IPS-15b (cell line): Measurements from ENCODE around the gene GTF2H4.
A peak's percentile ranks its signal among the peaks of the same experiment; 100 is the strongest.

ENCODE experiments used
- H3K27me3 ChIP-seq: one replicate; pipeline ENCODE4 v1.6.1; 2013; ENCODE audit warnings: low read length; ENCODE audit not compliant: control insufficient read depth, insufficient read depth
- H3K36me3 ChIP-seq: one replicate; pipeline ENCODE4 v1.6.1; 2013; ENCODE audit warnings: low read length; ENCODE audit not compliant: control insufficient read depth, insufficient read depth
- H3K4me1 ChIP-seq: one replicate; pipeline ENCODE4 v1.6.1; 2013; ENCODE audit warnings: mild to moderate bottlenecking, low read length; ENCODE audit not compliant: control insufficient read depth, insufficient read depth
- H3K4me3 ChIP-seq: one replicate; pipeline ENCODE4 v1.5.1; 2013; ENCODE audit warnings: low read depth, low read length
- H3K9ac ChIP-seq: one replicate; pipeline ENCODE4 v1.6.1; 2013; ENCODE audit warnings: low read depth, mild to moderate bottlenecking, low read length
- H3K9me3 ChIP-seq: one replicate; pipeline ENCODE4 v1.6.1; 2013; ENCODE audit warnings: mild to moderate bottlenecking, low read length; ENCODE audit not compliant: control insufficient read depth, insufficient read depth

GTF2H4 gene

DNA sequence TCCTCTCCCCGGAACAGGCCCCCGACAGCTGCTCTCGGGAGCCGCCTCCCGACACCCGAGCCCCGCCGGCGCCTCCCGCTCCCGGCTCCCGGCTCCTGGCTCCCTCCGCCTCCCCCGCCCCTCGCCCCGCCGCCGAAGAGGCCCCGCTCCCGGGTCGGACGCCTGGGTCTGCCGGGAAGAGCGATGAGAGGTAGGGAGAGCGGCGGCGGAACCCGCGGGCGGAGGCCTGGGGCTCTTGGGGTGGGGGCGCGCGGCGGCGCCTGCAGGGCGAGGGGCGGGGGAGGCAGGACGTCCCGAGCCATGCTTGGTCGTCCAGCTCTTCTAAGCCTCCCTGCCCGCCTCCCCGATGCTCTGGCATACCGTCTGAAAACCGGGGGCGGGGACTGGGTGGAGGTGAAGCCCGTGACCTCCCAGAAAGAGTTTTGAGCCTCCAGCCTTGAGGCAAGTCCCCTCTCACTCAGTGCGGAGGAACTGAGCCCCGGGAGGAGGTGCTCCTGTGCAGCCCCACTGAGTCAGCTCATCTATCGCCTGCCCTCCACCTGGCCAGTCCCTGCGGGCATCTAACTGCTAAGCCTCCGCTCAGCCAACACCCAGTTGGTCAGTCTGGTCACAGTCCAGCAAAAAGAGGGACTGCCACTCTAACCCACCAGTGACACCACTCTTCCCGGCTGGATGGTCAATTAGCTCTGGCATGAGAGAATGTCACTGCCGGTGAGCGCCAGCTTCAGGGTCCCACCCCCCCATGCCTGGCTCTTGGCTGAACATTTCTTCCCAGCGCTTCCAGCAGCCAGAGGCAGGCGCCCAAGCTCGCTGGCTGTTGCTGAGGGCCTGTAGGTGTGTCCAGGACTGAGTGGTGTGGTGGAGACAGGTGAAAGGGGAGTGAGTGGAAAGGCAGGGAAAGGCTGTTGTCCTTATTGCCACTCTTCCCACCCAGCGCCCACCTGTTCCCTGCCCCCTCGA is 23.2 kb upstream of the GTF2H4 start:
- Histone ChIP-seq H3K4me1 (peaks cover 36% of the 10 kb centered on the region), H3K27me3 (no peaks in the 10 kb centered on the region), H3K9ac (peak overlapping the region; percentile 24), H3K4me3 (peak overlapping the region; percentile 88), H3K9me3 (no peaks in the 10 kb centered on the region), H3K36me3 (peaks cover 13% of the 10 kb centered on the region)

DNA sequence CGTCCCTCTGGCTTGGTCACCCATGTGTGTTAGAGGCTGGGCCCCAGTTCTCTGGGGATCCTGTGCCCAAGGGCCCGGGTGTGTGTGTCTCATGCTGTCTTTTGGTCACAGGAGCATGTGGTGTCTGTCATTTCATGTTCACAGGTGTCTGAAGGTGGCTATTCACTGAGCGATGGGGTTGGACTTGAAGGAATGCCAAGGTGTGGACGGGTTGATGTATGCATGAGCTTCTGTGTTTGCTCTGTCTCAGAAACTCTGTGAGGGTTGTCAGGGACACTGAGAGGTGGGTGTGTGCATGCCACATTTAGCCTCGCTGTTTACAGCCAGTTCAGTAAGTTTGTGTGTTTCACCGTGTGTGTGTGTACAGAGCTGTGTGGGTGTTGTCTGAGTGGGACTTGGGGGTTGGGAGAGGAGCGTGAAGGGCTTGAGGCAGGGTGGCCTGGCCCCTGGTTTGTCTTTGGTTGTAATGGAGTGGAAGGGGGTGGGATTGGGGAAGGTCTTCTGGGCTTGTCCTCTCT is 22.5 kb upstream of the GTF2H4 start:
- Histone ChIP-seq H3K4me1 (peaks cover 34% of the 10 kb centered on the region), H3K9me3 (no peaks in the 10 kb centered on the region), H3K4me3 (peak overlapping the region; percentile 88), H3K27me3 (no peaks in the 10 kb centered on the region), H3K9ac (peak overlapping the region; percentile 82), H3K36me3 (peaks cover 20% of the 10 kb centered on the region)

DNA sequence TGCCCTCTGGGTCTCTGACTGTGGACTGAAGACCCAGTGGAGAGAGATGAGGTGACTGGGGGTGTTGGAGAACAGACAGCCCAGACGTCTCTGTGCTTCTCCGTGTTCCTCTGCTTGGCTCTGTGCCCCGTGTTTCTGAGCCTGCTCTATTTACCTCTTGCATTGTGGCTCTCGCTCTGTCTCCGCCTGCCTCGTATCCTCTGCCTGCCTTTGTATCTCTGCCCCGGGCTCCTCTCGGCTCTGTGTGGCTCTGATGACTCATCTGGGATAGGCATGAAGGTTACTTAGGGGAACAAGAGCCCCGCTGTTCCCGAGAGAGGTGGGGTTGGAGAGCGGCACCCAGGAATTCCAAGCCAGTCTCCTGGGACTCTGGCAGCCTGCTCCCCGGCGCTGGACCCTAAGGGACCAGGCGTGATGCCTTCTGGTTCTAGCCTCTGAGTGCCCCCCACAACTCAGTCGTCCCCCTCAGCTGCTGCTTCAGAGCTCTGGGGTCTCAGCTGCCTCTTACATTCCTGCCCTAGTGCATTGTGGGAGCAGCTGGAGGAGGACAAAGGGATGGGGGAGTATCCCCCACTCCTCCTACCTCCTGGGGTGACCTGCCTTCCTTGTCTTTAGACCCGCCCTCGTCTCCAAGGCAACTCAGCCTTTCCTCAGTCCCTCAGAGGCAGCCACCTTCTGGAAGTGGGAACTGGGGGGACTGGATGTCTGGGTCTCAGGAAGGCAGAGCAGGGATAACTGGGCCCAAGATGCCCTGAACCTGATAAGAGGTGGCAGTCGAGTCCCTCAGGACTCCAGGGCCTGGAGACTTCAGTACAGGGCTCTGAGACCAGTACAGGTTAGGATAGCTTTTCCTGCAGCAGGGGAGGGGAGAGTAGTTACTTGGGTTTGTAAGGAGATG is 21.8 kb upstream of the GTF2H4 start:
- Histone ChIP-seq H3K4me3 (peak overlapping the region; percentile 88), H3K9ac (peak overlapping the region; percentile 82), H3K4me1 (peaks cover 32% of the 10 kb centered on the region), H3K9me3 (no peaks in the 10 kb centered on the region), H3K27me3 (no peaks in the 10 kb centered on the region), H3K36me3 (peaks cover 27% of the 10 kb centered on the region)

DNA sequence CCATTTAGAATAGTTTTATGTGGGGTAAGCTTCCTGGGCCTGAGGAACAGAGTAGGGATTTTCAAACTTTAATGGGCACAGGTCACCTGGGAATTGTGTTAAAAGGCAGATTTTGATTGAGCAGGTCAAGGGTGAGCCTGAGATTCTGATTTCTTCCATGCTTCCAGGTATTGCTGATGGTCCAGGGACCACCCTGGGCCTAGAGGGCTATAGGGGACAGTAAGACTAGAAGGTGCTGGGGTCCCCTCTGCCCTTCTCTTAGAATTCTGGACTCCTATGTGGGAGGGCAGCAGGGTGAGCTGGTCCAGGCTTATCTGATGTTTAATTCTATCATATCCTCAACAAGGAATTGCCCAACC is 21.1 kb upstream of the GTF2H4 start:
- Histone ChIP-seq H3K4me3 (peak overlapping the region; percentile 88), H3K9ac (no peak overlapping the region), H3K9me3 (no peaks in the 10 kb centered on the region), H3K36me3 (peaks cover 34% of the 10 kb centered on the region), H3K4me1 (peaks cover 26% of the 10 kb centered on the region), H3K27me3 (no peaks in the 10 kb centered on the region)

DNA sequence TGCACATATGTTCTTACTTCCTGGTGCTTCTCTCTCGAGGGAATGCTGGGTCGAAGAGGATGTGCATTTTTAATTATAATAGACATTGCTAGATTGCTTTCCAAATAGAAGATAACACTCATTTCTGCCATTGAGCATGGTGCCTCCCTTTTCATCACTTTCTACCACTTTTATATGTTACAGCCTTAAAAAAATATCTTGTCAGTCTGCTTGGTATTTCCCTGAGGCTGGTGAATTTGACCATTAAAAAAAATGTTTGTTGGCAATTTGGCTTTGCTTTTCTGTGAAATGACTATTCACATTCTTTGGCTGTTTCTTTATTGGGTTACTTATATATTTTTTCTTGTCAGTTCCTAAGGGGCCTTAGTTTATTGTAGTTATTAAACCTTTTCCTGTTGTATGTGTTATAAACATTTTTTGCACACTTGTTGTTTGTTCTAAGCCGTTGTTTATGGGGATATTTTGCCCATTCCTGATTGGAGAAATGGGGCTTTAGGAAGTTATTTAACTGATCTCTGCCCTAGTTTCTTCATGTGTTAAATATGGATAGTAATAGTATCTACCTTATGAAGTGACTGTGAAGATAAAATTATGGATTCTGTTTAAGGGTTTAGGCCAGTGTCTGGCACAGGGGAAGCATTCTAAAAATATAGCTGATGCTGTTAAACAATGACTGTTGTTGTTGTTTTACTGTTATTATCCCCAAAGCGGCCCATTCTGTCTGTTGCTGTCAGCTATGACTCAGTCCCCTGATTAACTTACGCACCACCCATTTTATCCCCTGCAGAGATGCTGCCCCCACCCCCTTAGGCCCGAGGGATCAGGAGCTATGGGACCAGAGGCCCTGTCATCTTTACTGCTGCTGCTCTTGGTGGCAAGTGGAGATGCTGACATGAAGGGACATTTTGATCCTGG is 19.8 kb upstream of the GTF2H4 start:
- Histone ChIP-seq H3K36me3 (peaks cover 46% of the 10 kb centered on the region), H3K27me3 (no peaks in the 10 kb centered on the region), H3K4me1 (peaks cover 18% of the 10 kb centered on the region), H3K4me3 (no peak overlapping the region), H3K9ac (no peak overlapping the region), H3K9me3 (no peaks in the 10 kb centered on the region)

DNA sequence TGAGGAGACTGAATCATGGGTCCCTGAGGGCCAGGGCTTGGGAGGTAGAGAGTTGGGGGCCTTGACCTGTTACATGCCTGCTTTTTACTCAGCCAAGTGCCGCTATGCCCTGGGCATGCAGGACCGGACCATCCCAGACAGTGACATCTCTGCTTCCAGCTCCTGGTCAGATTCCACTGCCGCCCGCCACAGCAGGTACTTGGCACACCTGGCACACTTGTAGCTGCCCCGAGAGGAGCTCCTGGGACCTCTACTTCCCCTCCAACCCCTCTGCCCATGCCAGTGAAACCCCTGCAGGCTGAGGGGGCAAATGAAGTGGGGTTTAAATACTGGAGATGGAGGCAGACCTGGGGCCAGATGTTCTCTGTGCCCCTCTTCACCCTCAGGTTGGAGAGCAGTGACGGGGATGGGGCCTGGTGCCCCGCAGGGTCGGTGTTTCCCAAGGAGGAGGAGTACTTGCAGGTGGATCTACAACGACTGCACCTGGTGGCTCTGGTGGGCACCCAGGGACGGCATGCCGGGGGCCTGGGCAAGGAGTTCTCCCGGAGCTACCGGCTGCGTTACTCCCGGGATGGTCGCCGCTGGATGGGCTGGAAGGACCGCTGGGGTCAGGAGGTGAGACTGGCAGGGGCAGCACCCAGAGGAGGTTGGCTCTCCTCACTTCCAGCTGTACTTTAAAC is 19.1 kb upstream of the GTF2H4 start:
- no peak overlapping the region for H3K9ac ChIP-seq
- H3K36me3 ChIP-seq, result peaks cover 53% of the 10 kb centered on the region
- no peaks in the 10 kb centered on the region for H3K9me3 ChIP-seq
- peaks cover 18% of the 10 kb centered on the region for H3K4me1 ChIP-seq
- H3K4me3 ChIP-seq, result no peak overlapping the region
- no peaks in the 10 kb centered on the region for H3K27me3 ChIP-seq

DNA sequence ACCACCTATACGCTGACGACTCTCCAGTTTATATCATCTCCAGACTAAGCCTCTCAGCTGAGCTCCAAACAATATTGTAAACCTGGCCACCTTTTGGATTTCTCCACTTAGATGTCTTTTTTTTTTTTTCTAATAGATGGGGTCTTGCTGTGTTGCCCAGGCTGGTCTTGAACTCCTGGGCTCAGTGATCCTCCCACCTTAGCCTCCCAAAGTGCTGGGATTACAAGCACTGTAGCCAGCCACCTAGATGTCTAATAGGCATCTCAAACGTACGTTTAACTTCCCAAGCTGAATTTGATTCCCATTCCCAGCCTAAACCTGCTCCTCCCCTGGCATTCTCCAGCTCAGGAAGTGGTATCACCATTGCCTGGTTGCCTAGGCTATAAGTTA is 18.5 kb upstream of the GTF2H4 start:
- Histone ChIP-seq H3K27me3 (no peaks in the 10 kb centered on the region), H3K4me1 (peaks cover 18% of the 10 kb centered on the region), H3K9ac (no peak overlapping the region), H3K36me3 (peaks cover 58% of the 10 kb centered on the region), H3K4me3 (no peak overlapping the region), H3K9me3 (no peaks in the 10 kb centered on the region)

DNA sequence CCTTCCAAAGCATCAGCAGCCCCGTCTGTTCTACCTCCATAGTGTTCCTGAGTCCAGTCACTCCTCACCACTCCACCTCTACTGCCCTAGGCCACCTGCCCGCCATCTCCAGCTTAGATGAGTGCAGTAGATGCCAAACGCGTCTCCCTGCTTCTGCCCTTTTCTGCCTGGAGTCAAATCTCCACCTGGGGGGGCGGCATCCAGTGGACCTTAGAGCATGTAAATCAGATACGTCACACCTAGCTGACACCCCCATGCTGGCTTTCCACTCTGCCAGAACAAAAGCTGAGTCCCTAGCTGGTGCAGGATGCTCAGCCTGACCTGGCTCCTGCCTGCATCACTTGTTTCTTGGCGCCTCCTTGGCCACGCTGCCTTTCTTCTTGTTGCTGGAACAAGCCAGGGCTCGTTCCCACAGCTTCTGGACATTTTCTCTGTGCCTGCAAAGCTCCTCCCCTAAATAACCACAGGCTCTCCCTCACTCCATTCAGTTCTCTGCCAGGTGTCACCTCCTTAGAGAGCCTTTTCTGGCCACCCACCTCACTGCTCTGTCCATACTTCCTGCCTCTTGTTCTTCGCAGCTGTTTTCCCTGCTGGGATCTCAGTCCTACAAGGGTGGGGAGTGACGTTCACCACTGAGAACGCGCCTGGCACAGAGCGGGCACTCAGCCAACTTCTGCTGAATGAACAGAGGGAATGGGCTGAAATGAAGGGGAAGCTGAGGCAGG is 17.9 kb upstream of the GTF2H4 start:
- no peak overlapping the region for H3K9ac ChIP-seq
- H3K4me3 ChIP-seq, result no peak overlapping the region
- peaks cover 16% of the 10 kb centered on the region for H3K4me1 ChIP-seq
- no peaks in the 10 kb centered on the region for H3K27me3 ChIP-seq
- no peaks in the 10 kb centered on the region for H3K9me3 ChIP-seq
- H3K36me3 ChIP-seq, result peaks cover 64% of the 10 kb centered on the region

DNA sequence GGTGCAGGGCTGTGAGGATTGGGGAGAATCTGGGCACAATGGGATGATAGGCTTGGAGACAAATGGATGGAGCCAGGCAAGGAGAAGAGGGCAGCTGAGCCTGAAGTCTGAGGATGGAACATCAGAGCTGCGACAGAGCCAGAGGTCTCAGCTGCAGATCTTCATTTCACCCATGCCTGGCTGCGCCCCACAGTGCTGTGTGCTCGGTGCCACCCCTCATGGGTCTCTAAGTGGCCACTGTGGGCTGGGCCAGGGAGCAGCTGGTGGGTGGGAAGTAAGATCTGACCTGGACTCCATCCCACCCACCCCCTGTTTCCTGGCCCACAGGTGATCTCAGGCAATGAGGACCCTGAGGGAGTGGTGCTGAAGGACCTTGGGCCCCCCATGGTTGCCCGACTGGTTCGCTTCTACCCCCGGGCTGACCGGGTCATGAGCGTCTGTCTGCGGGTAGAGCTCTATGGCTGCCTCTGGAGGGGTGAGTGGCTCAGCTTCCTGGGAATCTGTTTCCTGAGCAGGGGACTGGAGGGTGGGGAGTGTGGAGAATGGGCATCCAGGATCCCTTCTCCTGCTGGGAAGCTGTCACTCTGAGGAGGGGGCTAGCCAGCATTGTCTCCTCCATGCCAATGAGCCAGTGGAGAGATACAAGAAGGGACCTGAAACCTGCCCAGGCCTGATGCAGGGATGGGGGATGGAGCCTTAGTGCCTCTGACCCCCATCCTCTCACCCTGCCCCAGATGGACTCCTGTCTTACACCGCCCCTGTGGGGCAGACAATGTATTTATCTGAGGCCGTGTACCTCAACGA is 17.2 kb upstream of the GTF2H4 start:
- Histone ChIP-seq H3K9ac (no peak overlapping the region), H3K27me3 (no peaks in the 10 kb centered on the region), H3K9me3 (no peaks in the 10 kb centered on the region), H3K4me3 (no peak overlapping the region), H3K36me3 (peaks cover 71% of the 10 kb centered on the region), H3K4me1 (peaks cover 8% of the 10 kb centered on the region)

DNA sequence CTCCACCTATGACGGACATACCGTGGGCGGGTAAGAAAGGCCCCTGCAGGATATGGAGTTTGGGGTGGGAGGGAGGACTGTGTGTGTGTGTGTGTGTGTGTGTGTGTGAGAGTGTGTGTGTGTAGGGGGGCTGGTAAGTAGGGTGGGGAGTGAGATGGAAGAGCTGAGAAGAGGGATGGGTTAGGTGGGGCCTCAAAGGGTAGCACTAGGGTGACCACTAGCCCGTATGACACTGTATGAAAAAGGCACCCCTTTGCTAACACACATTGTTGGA is 16.6 kb upstream of the GTF2H4 start:
- Histone ChIP-seq H3K4me3 (no peak overlapping the region), H3K36me3 (peaks cover 73% of the 10 kb centered on the region), H3K4me1 (peaks cover 8% of the 10 kb centered on the region), H3K9me3 (no peaks in the 10 kb centered on the region), H3K27me3 (no peaks in the 10 kb centered on the region), H3K9ac (no peak overlapping the region)
